HG03280 (cell line): ENCODE measurements around the gene SLC46A3.
"Not testable (repeated sequence)": the region's sequence is repeated elsewhere in the genome, so short reads cannot be mapped to it uniquely, and the experiment has no call there.

ENCODE experiments used
- ATAC-seq: cut with Tn5 transposase; IDR thresholded peaks from one replicate; pipeline ENCODE4 v1.9.1; 2021; ENCODE audit warnings: mild to moderate bottlenecking, moderate library complexity; ENCODE audit not compliant: unreplicated experiment

The SLC46A3 gene

GRCh38 chr13:28685114-28685513 is 33.7 kb downstream of the SLC46A3 start:
- ATAC-seq = no peak

GRCh38 chr13:28684257-28684656 is 34.5 kb downstream of the SLC46A3 start:
- no peak for ATAC-seq

GRCh38 chr13:28683169-28683568 is 35.6 kb downstream of the SLC46A3 start:
- ATAC-seq = not testable (repeated sequence)

GRCh38 chr13:28680541-28680940 is 38.2 kb downstream of the SLC46A3 start:
- no peak for ATAC-seq

- ATAC-seq = no peak
Measured at GRCh38 chr13:28679628-28680027, 39.1 kb downstream of the SLC46A3 start.

- ATAC-seq = no peak
Measured at GRCh38 chr13:28678809-28679208, 40.0 kb downstream of the SLC46A3 start.

- ATAC-seq = no peak
Measured at GRCh38 chr13:28671126-28671792, 47.5 kb downstream of the SLC46A3 start.

GRCh38 chr13:28666897-28667488 is 51.8 kb downstream of the SLC46A3 start:
- ATAC-seq = no peak

GRCh38 chr13:28659621-28659970 is 59.2 kb downstream of the SLC46A3 start:
- ATAC-seq = peak; percentile 26

GRCh38 chr13:28658796-28659620 is 59.8 kb downstream of the SLC46A3 start, which contains the start of gene POMP:
TSS of gene POMP (plus strand) at chr13:28659130. CDS start at chr13:28659185, 55 bp downstream.
- peak; percentile 92 for ATAC-seq

- ATAC-seq = peak; percentile 16
Measured at GRCh38 chr13:28658539-28658795, 60.3 kb downstream of the SLC46A3 start.

GRCh38 chr13:28657784-28658538 is 60.8 kb downstream of the SLC46A3 start:
- ATAC-seq = no peak

GRCh38 chr13:28655561-28655960 is 63.2 kb downstream of the SLC46A3 start:
- no peak for ATAC-seq

GRCh38 chr13:28654276-28654675 is 64.5 kb downstream of the SLC46A3 start:
- no peak for ATAC-seq

GRCh38 chr13:28653111-28653510 is 65.7 kb downstream of the SLC46A3 start:
- no peak for ATAC-seq

GRCh38 chr13:28651810-28652401 is 66.9 kb downstream of the SLC46A3 start:
- ATAC-seq = no peak

- no peak for ATAC-seq
Measured at GRCh38 chr13:28650284-28650683, 68.5 kb downstream of the SLC46A3 start.
